Liver (tissue), 9 donors: Measurements from ENCODE around the gene OSGEP. TPM values are rescaled to one million over a fixed set of nuclear protein-coding genes. Genes with fewer than 3 reads are reported as not detected.

ENCODE experiments used
- DNase-seq: peaks from one replicate; pipeline ENCODE4 v3.0.0-alpha.2; 2017; ENCODE audit warnings: low spot score
- H3K27ac ChIP-seq, 2 donors: one replicate each; pipeline ENCODE4 v1.7.0; 2013; ENCODE audit warnings: inconsistent platforms in 2 of 2, low read length in 2 of 2, control low read depth in 1 of 2, low read depth in 1 of 2, mild to moderate bottlenecking in 1 of 2
- H3K27me3 ChIP-seq, 4 donors: one replicate each; pipeline versions ENCODE4 v1.6.1 to v1.7.0; 2013; ENCODE audit warnings: low read length in 3 of 4, inconsistent platforms in 1 of 4, mild to moderate bottlenecking in 1 of 4, moderate library complexity in 1 of 4; ENCODE audit not compliant: control insufficient read depth in 4 of 4, insufficient read depth in 4 of 4
- H3K36me3 ChIP-seq, 4 donors: one replicate each; pipeline versions ENCODE4 v1.6.1 to v1.7.0; 2013; ENCODE audit warnings: low read length in 3 of 4, mild to moderate bottlenecking in 3 of 4, low read depth in 1 of 4, moderate library complexity in 1 of 4; ENCODE audit not compliant: control insufficient read depth in 4 of 4, insufficient read depth in 3 of 4
- H3K4me1 ChIP-seq, 4 donors: one replicate each; pipeline versions ENCODE4 v1.6.1 to v1.7.0; 2013; ENCODE audit warnings: low read length in 3 of 4, mild to moderate bottlenecking in 3 of 4, moderate library complexity in 1 of 4; ENCODE audit not compliant: control insufficient read depth in 4 of 4, insufficient read depth in 4 of 4
- H3K4me3 ChIP-seq, 3 donors: one replicate each; pipeline versions ENCODE4 v1.6.1 to v1.7.0; 2013; ENCODE audit warnings: low read length in 3 of 3, control low read depth in 1 of 3, low read depth in 1 of 3, mild to moderate bottlenecking in 1 of 3
- H3K9ac ChIP-seq, 2 donors: one replicate each; pipeline ENCODE4 v1.7.0; 2013; ENCODE audit warnings: low read length in 2 of 2, mild to moderate bottlenecking in 2 of 2, moderate library complexity in 2 of 2, control low read depth in 1 of 2, low read depth in 1 of 2
- H3K9me3 ChIP-seq, 4 donors: one replicate each; pipeline versions ENCODE4 v1.6.1 to v1.7.0; 2013; ENCODE audit warnings: low read length in 3 of 4; ENCODE audit not compliant: control insufficient read depth in 4 of 4
- ATF3 ChIP-seq: IDR thresholded peaks from 2 replicates; pipeline ENCODE4 v1.6.1; 2016; ENCODE audit warnings: antibody characterized with exemption
- CTCF ChIP-seq: fragments of 150-350 bp; IDR thresholded peaks from 2 replicates; pipeline ENCODE4 v1.5.1; 2017; ENCODE audit warnings: improper control_type of control experiment, low read depth, low read length; ENCODE audit not compliant: missing input control
- EGR1 ChIP-seq, 2 donors: IDR thresholded peaks; 2 replicates each; pipeline ENCODE4 v1.6.1; 2016 to 2018; ENCODE audit warnings: antibody characterized with exemption in 2 of 2, low read depth in 2 of 2
- FOXA1 ChIP-seq: IDR thresholded peaks from 2 replicates; pipeline ENCODE4 v1.6.1; 2016; ENCODE audit warnings: antibody characterized with exemption
- FOXA2 ChIP-seq: IDR thresholded peaks from 2 replicates; pipeline ENCODE4 v1.6.1; 2016; ENCODE audit warnings: antibody characterized with exemption
- GABPA ChIP-seq, 2 donors: IDR thresholded peaks in 1 of 2; conservative IDR thresholded peaks in 1 of 2; 2 replicates each; pipeline ENCODE4 v1.6.1; 2016; ENCODE audit warnings: antibody characterized with exemption in 2 of 2, mild to moderate bottlenecking in 1 of 2, moderate library complexity in 1 of 2
- HNF4A ChIP-seq, 2 donors: conservative IDR thresholded peaks; 2 replicates each; pipeline ENCODE4 v1.6.1; 2016; ENCODE audit warnings: antibody characterized with exemption in 2 of 2, mild to moderate bottlenecking in 2 of 2
- HNF4G ChIP-seq: IDR thresholded peaks from 2 replicates; pipeline ENCODE4 v1.6.1; 2016; ENCODE audit warnings: antibody characterized with exemption
- JUND ChIP-seq, 2 donors: IDR thresholded peaks; 2 replicates each; pipeline ENCODE4 v1.6.1; 2016; ENCODE audit warnings: antibody characterized with exemption in 2 of 2
- MAX ChIP-seq: IDR thresholded peaks from 2 replicates; pipeline ENCODE4 v1.6.1; 2016; ENCODE audit warnings: antibody characterized with exemption
- NR2F2 ChIP-seq: IDR thresholded peaks from 2 replicates; pipeline ENCODE4 v1.6.1; 2016; ENCODE audit warnings: antibody characterized with exemption
- RAD21 ChIP-seq, 2 donors: IDR thresholded peaks; 2 replicates each; pipeline ENCODE4 v1.6.1; 2016; ENCODE audit warnings: antibody characterized with exemption in 2 of 2, mild to moderate bottlenecking in 2 of 2
- REST ChIP-seq: IDR thresholded peaks from 2 replicates; pipeline ENCODE4 v1.6.1; 2016; ENCODE audit warnings: antibody characterized with exemption, mild to moderate bottlenecking
- RXRA ChIP-seq, 2 donors: IDR thresholded peaks; 2 replicates each; pipeline ENCODE4 v1.6.1; 2017 to 2018; ENCODE audit warnings: antibody characterized with exemption in 2 of 2, mild to moderate bottlenecking in 1 of 2
- SP1 ChIP-seq: IDR thresholded peaks from 2 replicates; pipeline ENCODE4 v1.6.1; 2018; ENCODE audit warnings: antibody characterized with exemption, mild to moderate bottlenecking
- TAF1 ChIP-seq: conservative IDR thresholded peaks from 2 replicates; pipeline ENCODE4 v1.6.1; 2016; ENCODE audit warnings: antibody characterized with exemption, mild to moderate bottlenecking
- YY1 ChIP-seq: IDR thresholded peaks from 2 replicates; pipeline ENCODE4 v1.6.1; 2016; ENCODE audit warnings: antibody characterized with exemption, mild to moderate bottlenecking
- ZBTB33 ChIP-seq: IDR thresholded peaks from 2 replicates; pipeline ENCODE4 v1.6.1; 2016; ENCODE audit warnings: antibody characterized with exemption
- WGBS: extraction: QIAGEN DNeasy Blood & Tissue Kit; methylation state at CpG from one replicate; pipeline ENCODE4 v1.1.7; 2013; 5-methylcytosine and 5-hydroxymethylcytosine counted together
- polyA plus RNA-seq, 2 donors: library from polyadenylated mRNA; stranded (reverse) in 1 of 2; unstranded in 1 of 2; fragments of 200-250 nt in 1 of 2; fragments of >200 nt in 1 of 2; fragmentation: Nextera tagmentation in 1 of 2; extraction: Ambion mirVana in 1 of 2; gene quantifications; one replicate each; pipeline versions ENCODE4 v1.2.1 to v1.2.3, GENCODE V29; 2013 to 2015
- total RNA-seq, 2 donors: library from RNA; depleted of rRNA; stranded (reverse); fragments of >200 nt; gene quantifications; one replicate each; pipeline ENCODE4 v1.2.3, GENCODE V29; 2014
- donor health status: healthy.
- donor health status: healthy.
- donor health status: healthy.
- donor health status: healthy.
- donor health status: healthy.

OSGEP gene
- total and polyA plus RNA-seq, 4 donors = 18.1 to 39.0 (median 24.8) TPM

- peaks cover 3 to 36% (median 31%) of the 10 kb centered on the region in 4 donors for H3K36me3 ChIP-seq
- H3K4me3 ChIP-seq = no peak overlapping the region
- H3K9me3 ChIP-seq = no peaks in the 10 kb centered on the region
- H3K27ac ChIP-seq = peak overlapping the region in 1 of 2 donors; percentile 5
- no peak overlapping the region for H3K9ac ChIP-seq
- H3K4me1 ChIP-seq = peaks cover 4 to 30% (median 23%) of the 10 kb centered on the region in 4 donors
- WGBS = 85% methylated on average over 5 of the region's 5 CpGs
- DNase-seq = no peak
- TF ChIP-seq EGR1 (IDR thresholded peaks at IDR 0.05; ENCODE audit: low read depth in 2 of 2) (no peak), REST (no peak), ATF3 (no peak), YY1 (no peak), FOXA2 (no peak), NR2F2 (no peak), CTCF (no peak), TAF1 (no peak), RAD21 (IDR thresholded peaks at IDR 0.05) (no peak), RXRA (IDR thresholded peaks at IDR 0.05) (no peak), MAX (no peak), SP1 (no peak), GABPA (IDR thresholded peaks at IDR 0.05 in 1 of 2, conservative IDR thresholded peaks at IDR 0.05 in 1 of 2) (no peak), HNF4G (no peak), ZBTB33 (no peak), JUND (IDR thresholded peaks at IDR 0.05) (no peak), FOXA1 (no peak), HNF4A (conservative IDR thresholded peaks at IDR 0.05) (no peak)
- no peaks in the 10 kb centered on the region for H3K27me3 ChIP-seq
Measured at GRCh38 chr14:20476776-20477175, 22.2 kb upstream of the OSGEP start.
